Epithelial cell of esophagus (primary cell): ENCODE data around the gene CP.
A peak's percentile ranks its signal among the peaks of the same experiment; 100 is the strongest.

Source experiments
- DNase-seq: peaks from one replicate; pipeline ENCODE4 v3.0.0; 2010; ENCODE audit warnings: low read depth
- H3K4me3 ChIP-seq: 2 replicates; pipeline ENCODE4 v1.5.1; 2011; ENCODE audit warnings: mild to moderate bottlenecking, low read length, control low read depth
- CTCF ChIP-seq: IDR thresholded peaks from 2 replicates; pipeline ENCODE4 v1.5.1; 2011; ENCODE audit warnings: low read depth, mild to moderate bottlenecking, low read length, control low read depth, inconsistent platforms; ENCODE audit not compliant: insufficient read depth; ENCODE audit errors: missing control alignments

CP gene

GRCh38 chr3:149167898-149168297 is 53.7 kb downstream of the CP start:
- no peak overlapping the region for H3K4me3 ChIP-seq
- DNase-seq, result no peak
- no peak for TF ChIP-seq CTCF

GRCh38 chr3:149163066-149163465 is 58.6 kb downstream of the CP start:
- DNase-seq, result no peak
- H3K4me3 ChIP-seq, result no peak overlapping the region
- TF ChIP-seq CTCF, result no peak

GRCh38 chr3:149162007-149162406 is 59.6 kb downstream of the CP start:
- DNase-seq, result no peak
- H3K4me3 ChIP-seq, result no peak overlapping the region
- no peak for TF ChIP-seq CTCF

GRCh38 chr3:149160754-149161300 is 60.8 kb downstream of the CP start:
- no peak for TF ChIP-seq CTCF
- no peak overlapping the region for H3K4me3 ChIP-seq
- DNase-seq, result no peak

- peak; percentile 29 for DNase-seq
- no peak overlapping the region for H3K4me3 ChIP-seq
- TF ChIP-seq CTCF, result no peak
These were observed 68.2 kb downstream of the CP start for GRCh38 chr3:149153402-149153801.

GRCh38 chr3:149152420-149152819 is 69.2 kb downstream of the CP start:
- TF ChIP-seq CTCF, result no peak
- no peak overlapping the region for H3K4me3 ChIP-seq
- DNase-seq, result peak; percentile 83

- TF ChIP-seq CTCF, result no peak
- no peak for DNase-seq
These were observed 69.8 kb downstream of the CP start for GRCh38 chr3:149151843-149152242.

More at GRCh38 chr3:149151843-149152242, 69.8 kb downstream of the CP start:
- H3K4me3 ChIP-seq, result no peak overlapping the region
